HG02981 (cell line): Measurements from ENCODE around the gene CACNA2D4.

Source experiments
- ATAC-seq: cut with Tn5 transposase; IDR thresholded peaks from one replicate; pipeline ENCODE4 v1.9.1; 2021; ENCODE audit warnings: mild to moderate bottlenecking, moderate library complexity; ENCODE audit not compliant: unreplicated experiment

CACNA2D4 gene

DNA sequence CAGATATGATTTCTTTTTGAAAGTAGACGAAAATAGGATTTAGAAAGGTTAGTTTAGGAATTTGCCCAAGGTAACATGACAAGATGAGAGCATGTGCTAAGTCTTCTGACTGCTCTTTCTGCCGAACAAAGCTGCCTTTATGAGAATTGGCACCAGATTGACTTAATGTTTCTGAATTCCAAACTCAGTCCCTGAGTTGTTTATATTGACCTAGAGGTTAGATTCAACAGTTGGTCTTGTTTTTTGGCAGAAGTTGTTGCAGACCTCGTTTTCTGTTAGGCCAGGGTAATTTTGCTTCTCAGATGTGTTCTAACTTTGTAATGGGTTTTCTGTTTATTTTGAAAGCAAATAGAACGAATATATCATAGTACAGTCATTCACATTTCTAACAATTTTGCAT, 159.6 kb downstream of the CACNA2D4 start:
- no peak for ATAC-seq

DNA sequence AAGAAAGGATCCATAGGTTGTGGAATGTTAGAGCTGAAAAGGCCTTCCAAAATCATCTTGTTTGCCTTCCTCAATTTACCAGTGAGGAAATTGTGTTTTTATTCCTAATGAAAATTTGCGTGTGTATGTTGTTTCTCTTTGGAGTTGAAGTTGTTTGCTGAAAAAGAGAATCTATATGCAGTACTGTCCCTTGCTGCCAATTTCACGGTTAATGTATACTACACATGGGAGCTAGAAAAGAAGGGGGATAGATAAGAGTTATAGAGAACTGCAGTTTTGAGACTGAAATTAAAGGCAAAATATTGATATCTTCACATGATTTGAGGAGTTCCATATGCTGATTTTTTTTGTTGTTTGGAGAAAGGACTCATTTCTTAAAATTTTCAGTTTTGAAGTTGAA, 160.1 kb downstream of the CACNA2D4 start:
- ATAC-seq: no peak

DNA sequence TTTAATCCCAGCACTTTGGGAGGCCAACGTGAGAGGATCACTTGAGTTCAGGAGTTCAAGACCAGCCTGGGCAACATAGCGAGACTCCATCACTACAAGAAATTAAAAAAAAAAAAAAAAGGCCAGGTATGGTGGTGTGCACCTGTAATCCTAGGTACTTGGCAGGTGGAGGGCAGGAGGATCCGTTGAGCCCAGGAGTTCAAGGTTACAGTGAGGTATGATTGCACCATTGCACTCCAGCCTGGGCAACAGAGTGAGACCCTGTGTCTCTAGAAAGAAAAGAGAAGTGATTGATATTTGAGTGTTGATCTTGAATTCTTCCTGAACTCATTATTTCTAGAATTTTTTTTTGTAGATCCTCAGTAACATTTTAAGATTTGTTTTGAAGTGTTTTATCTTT, 168.2 kb downstream of the CACNA2D4 start:
- ATAC-seq: no peak

DNA sequence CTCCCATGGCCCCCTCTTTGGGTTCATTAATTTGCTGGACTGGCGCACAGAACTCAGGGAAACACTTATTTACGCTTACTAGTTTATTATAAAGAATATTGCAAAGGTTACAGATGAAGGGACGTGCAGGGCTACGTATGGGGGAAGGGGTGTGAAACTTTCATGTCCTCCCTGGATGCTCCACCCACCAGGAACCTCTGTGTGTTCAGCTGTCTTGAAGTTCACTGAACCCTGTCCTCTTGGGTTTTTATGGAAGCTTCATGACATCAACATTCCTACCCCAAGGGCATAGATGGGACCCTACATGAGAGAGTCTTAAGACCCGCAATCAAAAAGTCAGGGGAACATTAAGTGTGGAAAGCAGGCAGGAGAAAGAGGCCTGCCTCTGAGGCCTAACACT, 169.4 kb downstream of the CACNA2D4 start:
- no peak for ATAC-seq

DNA sequence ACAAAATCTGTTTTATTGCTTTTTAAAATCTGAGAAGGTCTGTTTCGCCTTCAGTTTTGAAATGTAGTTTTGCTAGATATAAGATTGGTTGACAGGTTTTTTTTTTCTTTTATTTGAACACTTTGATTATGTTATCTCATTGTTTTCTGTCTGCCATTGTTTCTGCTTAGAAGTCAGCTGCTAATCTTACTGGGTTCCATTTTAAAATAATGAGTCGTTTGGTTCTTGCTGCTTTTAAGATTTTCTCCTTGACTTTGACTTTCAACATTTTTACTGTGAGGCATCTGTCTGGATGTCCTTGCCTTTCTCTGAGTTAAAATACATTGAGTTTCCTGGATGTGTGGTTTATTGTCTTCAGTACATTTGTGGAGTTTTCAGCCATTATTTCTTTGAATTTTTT, 170.8 kb downstream of the CACNA2D4 start:
- no peak for ATAC-seq

DNA sequence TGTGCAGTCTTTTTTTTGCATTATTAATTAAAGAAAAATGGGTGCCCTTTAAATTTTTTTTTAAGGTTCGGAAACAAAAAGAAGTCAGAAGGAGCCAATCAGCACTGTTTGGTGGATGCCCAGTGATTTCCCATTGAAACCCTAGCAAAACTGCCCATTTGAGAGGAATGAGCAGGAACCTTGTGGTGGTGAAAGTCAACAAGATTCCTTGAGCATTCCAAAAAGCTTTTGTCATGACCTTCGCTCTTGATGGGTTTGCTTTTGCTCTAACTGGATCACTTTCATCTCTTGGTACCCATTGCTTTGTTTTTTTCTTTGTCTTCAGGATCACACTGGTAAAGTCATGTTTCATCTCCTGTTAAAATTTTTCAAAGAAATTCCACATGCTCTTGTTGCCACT, 173.5 kb downstream of the CACNA2D4 start:
- ATAC-seq: no peak
